Measurements from ENCODE around the gene SPAST. TPM values are rescaled to one million over a fixed set of nuclear protein-coding genes. Genes with fewer than 3 reads are reported as not detected.

The SPAST gene
- total and polyA plus RNA-seq, 9 of the 15 experiments (the other 6 are each of a cell fraction or from before 2014, with no cell fraction given): 7.4 to 37.0 (median 19.0) TPM

DNA sequence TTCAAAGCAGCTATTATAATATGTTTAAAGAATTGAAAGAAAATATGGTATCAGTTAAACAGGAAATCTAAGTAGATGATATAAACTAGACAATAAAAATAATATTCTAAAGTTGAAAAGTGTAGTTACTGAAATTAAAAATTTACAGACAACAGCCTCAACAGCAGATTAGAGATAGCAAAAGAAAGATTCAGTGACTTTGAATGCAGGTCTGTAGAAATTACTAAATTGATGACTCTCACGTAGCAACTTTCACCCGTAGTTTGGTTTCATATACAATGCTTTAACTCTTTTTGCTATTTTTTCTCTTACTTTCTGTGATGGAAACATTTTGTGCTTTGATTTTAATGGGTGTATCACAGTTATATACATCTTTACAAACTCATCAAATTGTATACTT lies 44.8 kb downstream of the SPAST start:
- in situ Hi-C loops (cut with MboI) (no loop called here), intact Hi-C loops (cut with micrococcal nuclease) (no loop called here)
- Histone ChIP-seq H3K9ac (ENCODE audit: insufficient read depth in 1 of 2, low read depth in 2 of 2, low read length in 2 of 2) (no peak overlapping the region), H3K36me3 (ENCODE audit: control insufficient read depth, insufficient read depth, low read length) (peaks cover 12% of the 10 kb centered on the region; the same call in 1 of the 3 replicates), H3K9me3 (replicated peaks; ENCODE audit: control insufficient read depth, insufficient read depth, low read depth, low read length) (no peaks in the 10 kb centered on the region), H3K9me1 (ENCODE audit: control insufficient read depth, insufficient read depth, low read length) (no peaks in the 10 kb centered on the region), H3K27me3 (ENCODE audit: control insufficient read depth in 2 of 2, insufficient read depth in 2 of 2, low read length in 2 of 2) (no peaks in the 10 kb centered on the region), H3K4me3 (no peak overlapping the region), H2AFZ (ENCODE audit: low read depth, low read length) (no peak overlapping the region), H3K79me2 (ENCODE audit: control insufficient read depth, insufficient read depth, low read length) (no peaks in the 10 kb centered on the region), H4K20me1 (replicated peaks; ENCODE audit: control insufficient read depth, insufficient read depth, low read length) (no peaks in the 10 kb centered on the region), H3K4me1 (replicated peaks in 1 of 2; ENCODE audit: control insufficient read depth in 2 of 2, insufficient read depth in 2 of 2, low read length in 2 of 2) (no peaks in the 10 kb centered on the region), H3K27ac (ENCODE audit: extremely low read depth, low read depth, low read length) (no peak overlapping the region), H3K4me2 (ENCODE audit: insufficient read depth, low read length) (no peak overlapping the region)
- WGBS (ENCODE audit: insufficient coverage, low coverage, missing lambda C conversion rate): 97% methylated on average over 2 of the region's 2 CpGs
- no peak for DNase-seq (ENCODE audit: extremely low read depth in 1 of 4, low spot score in 3 of 4)
- no TSS peak for BruUV-seq (replicated peaks)
- TF ChIP-seq PRPF4 (IDR thresholded peaks at IDR 0.05; ENCODE audit: insufficient read depth, low read depth, low read length, poor library complexity, severe bottlenecking) (no peak), SRSF3 (IDR thresholded peaks at IDR 0.05; ENCODE audit: insufficient read depth, low read length) (no peak), ZNF324 (CRISPR knock-in tag; IDR thresholded peaks at IDR 0.05) (no peak), RBM39 (optimal IDR thresholded peaks at IDR 0.05; ENCODE audit: low read depth, low read length) (no peak), ZNF197 (CRISPR knock-in tag; IDR thresholded peaks at IDR 0.05; ENCODE audit: low read depth) (no peak), TBP (optimal IDR thresholded peaks at IDR 0.05; ENCODE audit: low read depth, low read length) (no peak), SNIP1 (IDR thresholded peaks at IDR 0.05; ENCODE audit: low read depth) (no peak), NR2C2 (CRISPR knock-in tag; IDR thresholded peaks at IDR 0.05) (no peak), NR2C2 (tag; IDR thresholded peaks at IDR 0.05) (no peak), HDAC6 (IDR thresholded peaks at IDR 0.05; ENCODE audit: low read depth, low read length) (no peak), NR3C1 (CRISPR knock-in tag; IDR thresholded peaks at IDR 0.05) (no peak)
- TF ChIP-seq, protein P1, sequence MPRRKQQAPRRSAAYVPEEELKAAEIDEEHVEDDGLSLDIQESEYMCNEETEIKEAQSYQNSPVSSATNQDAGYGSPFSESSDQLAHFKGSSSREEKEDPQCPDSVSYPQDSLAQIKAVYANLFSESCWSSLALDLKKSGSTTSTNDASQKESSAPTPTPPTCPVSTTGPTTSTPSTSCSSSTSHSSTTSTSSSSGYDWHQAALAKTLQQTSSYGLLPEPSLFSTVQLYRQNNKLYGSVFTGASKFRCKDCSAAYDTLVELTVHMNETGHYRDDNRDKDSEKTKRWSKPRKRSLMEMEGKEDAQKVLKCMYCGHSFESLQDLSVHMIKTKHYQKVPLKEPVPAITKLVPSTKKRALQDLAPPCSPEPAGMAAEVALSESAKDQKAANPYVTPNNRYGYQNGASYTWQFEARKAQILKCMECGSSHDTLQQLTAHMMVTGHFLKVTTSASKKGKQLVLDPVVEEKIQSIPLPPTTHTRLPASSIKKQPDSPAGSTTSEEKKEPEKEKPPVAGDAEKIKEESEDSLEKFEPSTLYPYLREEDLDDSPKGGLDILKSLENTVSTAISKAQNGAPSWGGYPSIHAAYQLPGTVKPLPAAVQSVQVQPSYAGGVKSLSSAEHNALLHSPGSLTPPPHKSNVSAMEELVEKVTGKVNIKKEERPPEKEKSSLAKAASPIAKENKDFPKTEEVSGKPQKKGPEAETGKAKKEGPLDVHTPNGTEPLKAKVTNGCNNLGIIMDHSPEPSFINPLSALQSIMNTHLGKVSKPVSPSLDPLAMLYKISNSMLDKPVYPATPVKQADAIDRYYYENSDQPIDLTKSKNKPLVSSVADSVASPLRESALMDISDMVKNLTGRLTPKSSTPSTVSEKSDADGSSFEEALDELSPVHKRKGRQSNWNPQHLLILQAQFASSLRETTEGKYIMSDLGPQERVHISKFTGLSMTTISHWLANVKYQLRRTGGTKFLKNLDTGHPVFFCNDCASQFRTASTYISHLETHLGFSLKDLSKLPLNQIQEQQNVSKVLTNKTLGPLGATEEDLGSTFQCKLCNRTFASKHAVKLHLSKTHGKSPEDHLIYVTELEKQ (CRISPR knock-in tag; IDR thresholded peaks at IDR 0.05): no peak
- TF ChIP-seq, protein P2, sequence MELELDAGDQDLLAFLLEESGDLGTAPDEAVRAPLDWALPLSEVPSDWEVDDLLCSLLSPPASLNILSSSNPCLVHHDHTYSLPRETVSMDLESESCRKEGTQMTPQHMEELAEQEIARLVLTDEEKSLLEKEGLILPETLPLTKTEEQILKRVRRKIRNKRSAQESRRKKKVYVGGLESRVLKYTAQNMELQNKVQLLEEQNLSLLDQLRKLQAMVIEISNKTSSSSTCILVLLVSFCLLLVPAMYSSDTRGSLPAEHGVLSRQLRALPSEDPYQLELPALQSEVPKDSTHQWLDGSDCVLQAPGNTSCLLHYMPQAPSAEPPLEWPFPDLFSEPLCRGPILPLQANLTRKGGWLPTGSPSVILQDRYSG (tag; conservative IDR thresholded peaks at IDR 0.05; ENCODE audit: low read depth): no peak
- ATAC-seq: no peak
- FAIRE-seq: no peak
- CTCF ChIA-PET (ENCODE audit: low intra/inter-chr PET ratio): no interaction called here
- POLR2A ChIA-PET: no interaction called here

Measured in K562 (cell line).